BJ (cell line): Measurements from ENCODE around the gene ANKH. TPM values are rescaled to one million over a fixed set of nuclear protein-coding genes. Genes with fewer than 3 reads are reported as not detected.

ENCODE experiments used
- CTCF ChIA-PET: fragments of 350-600 bp; formaldehyde crosslinking; extraction: SDS; loops from one replicate; lab custom pipeline; 2021; ENCODE audit warnings: antibody characterized with exemption, inconsistent platforms; lab: Yijun Ruan, JAX
- POLR2A ChIA-PET: fragments of 300-600 bp; sonication (Branson Sonifier 250); formaldehyde crosslinking; extraction: SDS; loops from one replicate; lab custom pipeline; 2021; ENCODE audit warnings: antibody characterized with exemption; lab: Charles Lee
- DNase-seq: peaks from one replicate; pipeline ENCODE4 v3.0.0-alpha.2; 2011; ENCODE audit warnings: low read depth
- H3K27me3 ChIP-seq: 2 replicates; pipeline ENCODE4 v1.6.0; 2011; ENCODE audit warnings: low read length; ENCODE audit not compliant: control insufficient read depth, insufficient read depth
- H3K36me3 ChIP-seq: 2 replicates; pipeline ENCODE4 v1.5.1; 2011; ENCODE audit warnings: low read length; ENCODE audit not compliant: control insufficient read depth, insufficient read depth
- H3K4me3 ChIP-seq: 2 replicates; pipeline ENCODE4 v1.5.1; 2011; ENCODE audit warnings: low read depth, mild to moderate bottlenecking, control low read depth, low read length
- polyA plus RNA-seq: library from polyadenylated mRNA; depleted of rRNA; stranded (reverse); fragments of >200 nt; gene quantifications from 2 replicates; pipeline ENCODE4 v1.2.3, GENCODE V29; 2011
- TF ChIP-seq, protein P1 (sequence below): IDR thresholded peaks from 2 replicates; pipeline ENCODE4 v1.5.1; 2011; ENCODE audit warnings: low read depth, mild to moderate bottlenecking, control low read depth, inconsistent platforms, low read length, moderate library complexity; ENCODE audit not compliant: insufficient read depth

ANKH gene
- polyA plus RNA-seq, 1 experiment, result 65.3 TPM

DNA sequence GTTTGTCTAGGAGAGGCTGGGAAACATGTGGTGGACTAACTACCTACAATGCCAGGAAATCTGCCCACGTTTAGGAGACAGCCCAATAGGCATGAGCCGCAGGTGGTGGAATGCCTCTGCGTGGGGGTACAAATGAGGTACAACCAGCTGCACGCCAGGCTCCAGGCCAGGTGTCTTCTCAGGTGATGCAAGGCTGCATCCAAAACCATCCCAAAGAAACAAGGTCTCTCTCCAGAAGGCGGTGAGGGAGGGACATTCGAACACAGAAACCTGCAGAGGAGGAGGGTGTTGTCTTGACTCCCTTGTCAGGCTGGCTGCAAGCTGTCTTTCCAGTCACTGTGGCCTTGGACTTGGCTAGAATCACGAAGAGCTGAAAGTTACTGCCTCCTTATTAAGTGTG, 11.6 kb downstream of the ANKH start:
- ChIA-PET POLR2A (no interaction called here), CTCF (interaction anchor here (1.7 kb wide), 1 partner anchor 10 kb away, joined by 5 read pairs; no protein-coding TSS in a partner anchor)
- no peak for DNase-seq
- no peaks in the 10 kb centered on the region for H3K27me3 ChIP-seq
- no peak overlapping the region for H3K4me3 ChIP-seq
- TF ChIP-seq, protein P1, sequence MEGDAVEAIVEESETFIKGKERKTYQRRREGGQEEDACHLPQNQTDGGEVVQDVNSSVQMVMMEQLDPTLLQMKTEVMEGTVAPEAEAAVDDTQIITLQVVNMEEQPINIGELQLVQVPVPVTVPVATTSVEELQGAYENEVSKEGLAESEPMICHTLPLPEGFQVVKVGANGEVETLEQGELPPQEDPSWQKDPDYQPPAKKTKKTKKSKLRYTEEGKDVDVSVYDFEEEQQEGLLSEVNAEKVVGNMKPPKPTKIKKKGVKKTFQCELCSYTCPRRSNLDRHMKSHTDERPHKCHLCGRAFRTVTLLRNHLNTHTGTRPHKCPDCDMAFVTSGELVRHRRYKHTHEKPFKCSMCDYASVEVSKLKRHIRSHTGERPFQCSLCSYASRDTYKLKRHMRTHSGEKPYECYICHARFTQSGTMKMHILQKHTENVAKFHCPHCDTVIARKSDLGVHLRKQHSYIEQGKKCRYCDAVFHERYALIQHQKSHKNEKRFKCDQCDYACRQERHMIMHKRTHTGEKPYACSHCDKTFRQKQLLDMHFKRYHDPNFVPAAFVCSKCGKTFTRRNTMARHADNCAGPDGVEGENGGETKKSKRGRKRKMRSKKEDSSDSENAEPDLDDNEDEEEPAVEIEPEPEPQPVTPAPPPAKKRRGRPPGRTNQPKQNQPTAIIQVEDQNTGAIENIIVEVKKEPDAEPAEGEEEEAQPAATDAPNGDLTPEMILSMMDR, result no peak
- H3K36me3 ChIP-seq, result no peaks in the 10 kb centered on the region

DNA sequence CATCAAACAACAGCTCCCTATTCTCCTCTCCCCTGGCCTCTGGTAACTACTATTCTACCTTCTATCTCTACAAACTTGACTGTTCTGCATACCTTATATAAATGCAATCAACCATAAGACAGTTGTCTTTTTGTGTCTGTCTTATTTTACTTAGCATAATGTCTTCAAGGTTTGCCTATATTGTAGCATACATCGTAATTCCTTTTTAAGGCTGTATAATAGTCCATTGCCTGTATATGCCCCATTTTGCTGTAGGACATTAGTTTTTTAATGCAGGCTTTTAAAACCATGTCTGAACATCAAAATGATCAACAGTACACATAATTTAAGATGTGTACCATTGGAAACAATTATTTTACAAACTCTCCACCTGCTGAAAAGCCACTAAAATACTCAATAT, 12.4 kb downstream of the ANKH start:
- POLR2A ChIA-PET, result no interaction called here
- TF ChIP-seq, protein P1, result no peak
- no peak overlapping the region for H3K4me3 ChIP-seq
- H3K27me3 ChIP-seq, result no peaks in the 10 kb centered on the region
- CTCF ChIA-PET, result interaction anchor here (1.7 kb wide), 1 partner anchor 9 kb away, joined by 5 read pairs; no protein-coding TSS in a partner anchor
- DNase-seq, result no peak
- no peaks in the 10 kb centered on the region for H3K36me3 ChIP-seq

DNA sequence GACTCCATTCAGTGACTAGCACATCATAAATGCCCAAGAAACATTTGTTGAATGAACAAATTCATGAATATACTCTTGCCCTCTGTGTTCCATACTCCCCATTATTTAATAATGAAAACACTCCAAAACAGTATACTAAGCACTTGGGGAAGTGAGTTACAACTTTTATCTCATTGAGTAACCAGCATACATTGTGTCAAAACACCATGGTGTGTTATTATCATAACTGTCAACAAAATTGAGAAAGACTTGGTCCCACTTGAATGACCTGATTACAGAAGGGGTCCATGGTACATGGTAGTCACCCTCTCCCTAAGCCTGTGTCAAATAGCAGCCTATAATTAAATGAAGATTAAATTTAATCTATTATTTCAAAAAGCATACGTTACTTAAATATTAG, 16.2 kb downstream of the ANKH start:
- TF ChIP-seq, protein P1, result no peak
- ChIA-PET POLR2A (no interaction called here), CTCF (no interaction called here)
- no peak overlapping the region for H3K4me3 ChIP-seq
- H3K27me3 ChIP-seq, result no peaks in the 10 kb centered on the region
- DNase-seq, result no peak
- H3K36me3 ChIP-seq, result no peaks in the 10 kb centered on the region

DNA sequence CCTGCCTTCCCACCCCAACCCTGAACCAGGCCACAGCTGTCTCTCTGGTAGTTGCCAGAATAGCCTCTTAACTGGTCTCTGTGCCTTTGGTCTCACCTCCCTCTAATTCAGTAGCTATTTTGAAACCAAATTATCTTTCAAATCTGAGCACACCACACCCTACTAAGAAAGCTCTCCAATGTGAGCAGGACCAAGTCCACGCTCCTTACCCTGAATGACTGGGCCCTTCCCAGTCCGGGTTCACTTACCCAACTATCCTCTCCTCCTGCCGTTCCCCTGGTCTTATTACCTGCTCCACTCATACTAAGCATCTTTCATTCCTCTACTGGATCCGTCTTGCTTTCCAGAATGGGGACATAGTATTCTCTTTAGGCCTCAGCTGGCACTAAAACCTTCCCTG, 16.8 kb downstream of the ANKH start:
- CTCF ChIA-PET, result no interaction called here
- TF ChIP-seq, protein P1, result no peak

DNA sequence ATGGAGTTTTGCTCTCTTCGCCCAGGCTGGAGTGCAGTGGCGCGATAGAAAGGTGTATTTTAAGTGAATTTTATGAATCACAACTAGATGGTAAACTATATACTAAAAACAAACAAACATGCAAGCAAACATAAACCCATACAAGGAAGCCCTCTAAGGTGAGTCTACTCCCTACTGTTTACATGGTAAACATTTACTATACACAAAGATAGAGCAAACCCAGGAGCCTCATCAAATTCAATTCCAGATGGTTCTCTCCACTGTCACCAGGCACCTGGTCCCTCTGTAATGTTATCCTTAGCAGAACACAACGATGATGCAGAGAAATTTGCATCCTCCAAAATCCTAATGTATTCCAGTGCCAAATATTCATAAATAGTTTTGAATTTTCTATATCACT, 17.9 kb downstream of the ANKH start:
- H3K4me3 ChIP-seq, result no peak overlapping the region
- no peaks in the 10 kb centered on the region for H3K36me3 ChIP-seq
- ChIA-PET POLR2A (no interaction called here), CTCF (no interaction called here)
- DNase-seq, result no peak
- H3K27me3 ChIP-seq, result no peaks in the 10 kb centered on the region
- TF ChIP-seq, protein P1, result no peak

More for the DNA sequence above, 16.8 kb downstream of the ANKH start:
- POLR2A ChIA-PET, result no interaction called here
- no peak overlapping the region for H3K4me3 ChIP-seq
- no peaks in the 10 kb centered on the region for H3K27me3 ChIP-seq
- DNase-seq, result no peak
- H3K36me3 ChIP-seq, result no peaks in the 10 kb centered on the region
